Hepatocyte (in vitro differentiated cells): ENCODE data around the gene RABGAP1L.

Experiments used
- EZH2 ChIP-seq: fragments of 200-600 bp; sonication (generic); IDR thresholded peaks from 2 replicates; pipeline ENCODE4 v1.6.1; 2016; ENCODE audit warnings: antibody characterized with exemption, mild to moderate bottlenecking, borderline replicate concordance
- EZH2phosphoT487 ChIP-seq: fragments of 200-600 bp; sonication (generic); IDR thresholded peaks from one replicate; pipeline ENCODE4 v1.6.1; 2018; ENCODE audit warnings: antibody characterized with exemption, mild to moderate bottlenecking, low read depth, moderate library complexity; ENCODE audit not compliant: unreplicated experiment, severe bottlenecking
- TF ChIP-seq, protein P1 (sequence below): fragments of 200-600 bp; sonication (generic); IDR thresholded peaks from 2 replicates; pipeline ENCODE4 v1.5.1; 2016; ENCODE audit warnings: antibody characterized with exemption, mild to moderate bottlenecking; ENCODE audit not compliant: poor library complexity

DNA sequence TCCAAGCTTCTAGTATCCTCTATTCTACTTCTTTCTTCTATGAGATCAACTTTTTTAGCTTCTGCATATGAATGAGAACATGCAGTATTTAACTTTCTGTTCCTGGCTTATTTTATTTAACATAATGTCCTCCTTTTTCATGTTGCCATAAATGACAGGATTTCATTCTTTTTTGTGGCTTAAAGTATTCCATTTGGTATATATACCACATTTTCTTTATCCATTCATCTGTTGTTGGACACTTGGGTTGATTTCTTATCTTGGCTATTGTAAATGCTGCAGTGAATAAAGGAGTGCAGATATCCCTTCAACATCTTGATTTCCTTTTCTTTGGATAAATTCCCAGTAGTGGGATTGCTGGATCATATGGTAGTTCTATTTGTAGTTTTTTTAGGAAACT is 498.1 kb downstream of the RABGAP1L start:
- TF ChIP-seq, protein P1, sequence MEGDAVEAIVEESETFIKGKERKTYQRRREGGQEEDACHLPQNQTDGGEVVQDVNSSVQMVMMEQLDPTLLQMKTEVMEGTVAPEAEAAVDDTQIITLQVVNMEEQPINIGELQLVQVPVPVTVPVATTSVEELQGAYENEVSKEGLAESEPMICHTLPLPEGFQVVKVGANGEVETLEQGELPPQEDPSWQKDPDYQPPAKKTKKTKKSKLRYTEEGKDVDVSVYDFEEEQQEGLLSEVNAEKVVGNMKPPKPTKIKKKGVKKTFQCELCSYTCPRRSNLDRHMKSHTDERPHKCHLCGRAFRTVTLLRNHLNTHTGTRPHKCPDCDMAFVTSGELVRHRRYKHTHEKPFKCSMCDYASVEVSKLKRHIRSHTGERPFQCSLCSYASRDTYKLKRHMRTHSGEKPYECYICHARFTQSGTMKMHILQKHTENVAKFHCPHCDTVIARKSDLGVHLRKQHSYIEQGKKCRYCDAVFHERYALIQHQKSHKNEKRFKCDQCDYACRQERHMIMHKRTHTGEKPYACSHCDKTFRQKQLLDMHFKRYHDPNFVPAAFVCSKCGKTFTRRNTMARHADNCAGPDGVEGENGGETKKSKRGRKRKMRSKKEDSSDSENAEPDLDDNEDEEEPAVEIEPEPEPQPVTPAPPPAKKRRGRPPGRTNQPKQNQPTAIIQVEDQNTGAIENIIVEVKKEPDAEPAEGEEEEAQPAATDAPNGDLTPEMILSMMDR = no peak
- TF ChIP-seq EZH2phosphoT487 (no peak), EZH2 (no peak)
